H9 (cell line): ENCODE data around the gene MSLN. TPM values are rescaled to one million over a fixed set of nuclear protein-coding genes. Genes with fewer than 3 reads are reported as not detected.

Experiments
- DNase-seq: peaks from one replicate; pipeline ENCODE4 v3.0.0-alpha.2; 2017
- H2AFZ ChIP-seq: one replicate; pipeline ENCODE4 v1.6.1; 2013; ENCODE audit warnings: mild to moderate bottlenecking, low read length, control low read depth, moderate library complexity
- H2AK5ac ChIP-seq: 2 replicates; pipeline ENCODE4 v1.6.1; 2013; ENCODE audit warnings: low read length, control low read depth, mixed read lengths; ENCODE audit not compliant: insufficient read length
- H2BK120ac ChIP-seq: one replicate; pipeline ENCODE4 v1.6.1; 2013; ENCODE audit warnings: low read depth, mild to moderate bottlenecking, low read length, control low read depth, inconsistent platforms; ENCODE audit not compliant: poor library complexity, severe bottlenecking
- H2BK12ac ChIP-seq: 2 replicates; pipeline ENCODE4 v1.6.1; 2013; ENCODE audit warnings: low read length, control low read depth, mixed read lengths, low read depth; ENCODE audit not compliant: insufficient read length
- H2BK15ac ChIP-seq: 2 replicates; pipeline ENCODE4 v1.6.1; 2013; ENCODE audit warnings: low read depth, low read length, control low read depth
- H2BK20ac ChIP-seq: one replicate; pipeline ENCODE4 v1.6.1; 2013; ENCODE audit warnings: low read depth, mild to moderate bottlenecking, low read length, control low read depth, inconsistent platforms; ENCODE audit not compliant: poor library complexity, severe bottlenecking
- H2BK5ac ChIP-seq: 2 replicates; pipeline ENCODE4 v1.6.1; 2013; ENCODE audit warnings: low read length, control low read depth, mixed read lengths; ENCODE audit not compliant: insufficient read length
- H3K14ac ChIP-seq: 2 replicates; pipeline ENCODE4 v1.6.1; 2013; ENCODE audit warnings: low read length, control low read depth; ENCODE audit not compliant: insufficient read depth
- H3K18ac ChIP-seq: 2 replicates; pipeline ENCODE4 v1.6.1; 2013; ENCODE audit warnings: low read depth, mild to moderate bottlenecking, mixed read lengths, low read length, control low read depth; ENCODE audit not compliant: insufficient read length
- H3K23ac ChIP-seq: 2 replicates; pipeline ENCODE4 v1.6.1; 2013; ENCODE audit warnings: low read length, control low read depth, mixed read lengths, low read depth; ENCODE audit not compliant: insufficient read length
- H3K23me2 ChIP-seq: 2 replicates; pipeline ENCODE4 v1.6.1; 2013; ENCODE audit warnings: low read depth, mild to moderate bottlenecking, mixed read lengths, low read length, control low read depth; ENCODE audit not compliant: insufficient read length, poor library complexity, severe bottlenecking
- H3K27ac ChIP-seq: 2 replicates; pipeline ENCODE4 v1.5.1; 2013; ENCODE audit warnings: low read length, control low read depth, mixed read lengths, low read depth; ENCODE audit not compliant: insufficient read length
- H3K27me3 ChIP-seq: 2 replicates; pipeline ENCODE4 v1.6.1; 2013; ENCODE audit warnings: low read length, control low read depth, inconsistent platforms; ENCODE audit not compliant: insufficient read depth
- H3K4ac ChIP-seq: 2 replicates; pipeline ENCODE4 v1.6.1; 2013; ENCODE audit warnings: low read depth, mild to moderate bottlenecking, control low read depth, inconsistent platforms, low read length, moderate library complexity
- H3K4me1 ChIP-seq: 2 replicates; pipeline ENCODE4 v1.6.1; 2013; ENCODE audit warnings: low read length, control low read depth, inconsistent platforms; ENCODE audit not compliant: insufficient read depth
- H3K4me2 ChIP-seq: 2 replicates; pipeline ENCODE4 v1.6.1; 2013; ENCODE audit warnings: low read length, control low read depth, mixed read lengths; ENCODE audit not compliant: insufficient read length, insufficient read depth
- H3K56ac ChIP-seq: 2 replicates; pipeline ENCODE4 v1.6.1; 2013; ENCODE audit warnings: low read depth, mild to moderate bottlenecking, mixed read lengths, low read length, control low read depth; ENCODE audit not compliant: insufficient read length
- H3K79me1 ChIP-seq: 2 replicates; pipeline ENCODE4 v1.6.1; 2013; ENCODE audit warnings: low read depth, mild to moderate bottlenecking, moderate library complexity, low read length, control low read depth, inconsistent platforms; ENCODE audit not compliant: insufficient read depth, poor library complexity, severe bottlenecking
- H3K79me2 ChIP-seq: 2 replicates; pipeline ENCODE4 v1.6.1; 2013; ENCODE audit warnings: low read length, control low read depth, inconsistent platforms; ENCODE audit not compliant: insufficient read depth
- H3K9ac ChIP-seq: 2 replicates; pipeline ENCODE4 v1.6.1; 2013; ENCODE audit warnings: low read length, control low read depth, mixed read lengths; ENCODE audit not compliant: insufficient read length; ENCODE audit errors: extremely low read depth
- H3K9me3 ChIP-seq: one replicate; pipeline ENCODE4 v1.6.1; 2013; ENCODE audit warnings: low read depth, low read length, inconsistent platforms; ENCODE audit not compliant: control insufficient read depth
- H3T11ph ChIP-seq: one replicate; pipeline ENCODE4 v1.6.1; 2013; ENCODE audit warnings: mild to moderate bottlenecking, low read length, control low read depth, inconsistent platforms
- H4K20me1 ChIP-seq: one replicate; pipeline ENCODE4 v1.6.1; 2013; ENCODE audit not compliant: control insufficient read depth, insufficient read length, insufficient read depth
- H4K5ac ChIP-seq: 2 replicates; pipeline ENCODE4 v1.6.1; 2013; ENCODE audit warnings: low read depth, mild to moderate bottlenecking, mixed read lengths, low read length, control low read depth; ENCODE audit not compliant: insufficient read length
- H4K8ac ChIP-seq: replicated peaks from 2 replicates; pipeline ENCODE4 v1.6.1; 2013; ENCODE audit warnings: low read length, control low read depth, mixed read lengths, low read depth; ENCODE audit not compliant: insufficient read length
- H4K91ac ChIP-seq: 2 replicates; pipeline ENCODE4 v1.6.1; 2013; ENCODE audit warnings: low read depth, mild to moderate bottlenecking, moderate library complexity, mixed read lengths, low read length, control low read depth; ENCODE audit not compliant: insufficient read length
- H3K27ac Mint-ChIP-seq, 3 experiments: 2 replicates in 2 of 3; 3 replicates in 1 of 3; pipeline ENCODE4 v1.8.0; 2020 to 2021; ENCODE audit warnings: mixed read lengths in 3 of 3, mild to moderate bottlenecking in 1 of 3, moderate library complexity in 1 of 3
- H3K27me3 Mint-ChIP-seq: 2 replicates; pipeline ENCODE4 v1.8.0; 2021; ENCODE audit warnings: low read depth, mild to moderate bottlenecking, moderate library complexity, mixed read lengths
- H3K36me3 Mint-ChIP-seq, 3 experiments: 2 replicates in 2 of 3; 3 replicates in 1 of 3; pipeline ENCODE4 v1.8.0; 2020 to 2021; ENCODE audit warnings: low read depth in 3 of 3, mixed read lengths in 3 of 3; ENCODE audit not compliant: insufficient read depth in 1 of 3
- H3K4me1 Mint-ChIP-seq, 2 experiments: 2 replicates each; pipeline ENCODE4 v1.8.0; 2020; ENCODE audit warnings: mixed read lengths in 2 of 2
- H3K4me3 Mint-ChIP-seq, 2 experiments: 2 replicates in 1 of 2; 3 replicates in 1 of 2; pipeline ENCODE4 v1.8.0; 2020 to 2021; ENCODE audit warnings: mild to moderate bottlenecking in 2 of 2, mixed read lengths in 2 of 2, moderate library complexity in 1 of 2
- H3K9me3 Mint-ChIP-seq, 2 experiments: 2 replicates in 1 of 2; 3 replicates in 1 of 2; pipeline ENCODE4 v1.8.0; 2020; ENCODE audit warnings: mild to moderate bottlenecking in 2 of 2, mixed read lengths in 2 of 2, moderate library complexity in 1 of 2
- CTCF ChIP-seq: fragments of 200-600 bp; sonication (generic); conservative IDR thresholded peaks from 3 replicates; pipeline ENCODE4 v1.8.0; 2021; ENCODE audit warnings: antibody characterized with exemption, mild to moderate bottlenecking
- WGBS: extraction: QIAGEN DNeasy Blood & Tissue Kit; methylation state at CpG from one replicate; pipeline ENCODE4 v1.1.7; 2013; ENCODE audit warnings: missing lambda C conversion rate, low lambda C conversion rate, mixed read lengths; ENCODE audit not compliant: insufficient read length; ENCODE audit errors: extremely low coverage; 5-methylcytosine and 5-hydroxymethylcytosine counted together
- total RNA-seq: library from RNA; stranded (reverse); gene quantifications from 2 replicates; pipeline ENCODE4 v1.2.1, GENCODE V29; 2021

Gene MSLN
- total RNA-seq, 1 experiment from 2014 or later: 0.22 TPM

GRCh38 chr16:726438-727290 lies 33.9 kb upstream of the MSLN start, which contains the start of the genes CCDC78 and HAGHL:
CCDC78 (minus strand) TSS chr16:726443; CDS start chr16:726367, 76 bp downstream.
HAGHL (plus strand) TSS chr16:727106; CDS start chr16:727510, 404 bp downstream.
- H3K4me1 Mint-ChIP-seq: no peaks in the 10 kb centered on the region
- no peaks in the 10 kb centered on the region for H3K9me3 Mint-ChIP-seq
- H2AFZ ChIP-seq: no peak within 1 kb of the TSS
- no peak within 1 kb of the TSS for H2BK120ac ChIP-seq
- WGBS: no CpG with 5 or more reads among the region's 88 CpGs
- H2BK5ac ChIP-seq: no peak within 1 kb of the TSS
- H3K4me3 Mint-ChIP-seq: peak within 1 kb of the TSS; percentile 56 to 80
- no peak for TF ChIP-seq CTCF
- H3K27me3 Mint-ChIP-seq: peaks cover 14% of the 10 kb centered on the region
- H3K14ac ChIP-seq: peak within 1 kb of the TSS; percentile 35; the same call in 1 of the 2 replicates
- no peaks in the 10 kb centered on the region for H3K4me1 ChIP-seq
- no peak within 1 kb of the TSS for H2AK5ac ChIP-seq
- H4K91ac ChIP-seq: no peak within 1 kb of the TSS
- H4K5ac ChIP-seq: no peak within 1 kb of the TSS
- peaks cover 0 to 5% (median 3%) of the 10 kb centered on the region in 3 experiments; a peak in 1 of 7 replicates for H3K36me3 Mint-ChIP-seq
- peak within 1 kb of the TSS; percentile 53 for H3K18ac ChIP-seq
- H3K79me1 ChIP-seq: no peaks in the 10 kb centered on the region
- H4K8ac ChIP-seq: no peak within 1 kb of the TSS
- peaks cover 11% of the 10 kb centered on the region for H3K23me2 ChIP-seq
- no peaks in the 10 kb centered on the region for H3K9me3 ChIP-seq
- H3K4me2 ChIP-seq: peak within 1 kb of the TSS; percentile 87
- no peaks in the 10 kb centered on the region for H3K79me2 ChIP-seq
- H3K27me3 ChIP-seq: no peaks in the 10 kb centered on the region
- H3K27ac Mint-ChIP-seq: peak within 1 kb of the TSS in 1 of 3 experiments; percentile 15; a peak in 1 of 7 replicates
- H3T11ph ChIP-seq: no peak within 1 kb of the TSS
- H3K4ac ChIP-seq: no peak within 1 kb of the TSS
- no peak within 1 kb of the TSS for H3K23ac ChIP-seq
- no peak within 1 kb of the TSS for H2BK15ac ChIP-seq
- no peak within 1 kb of the TSS for H3K9ac ChIP-seq
- no peak within 1 kb of the TSS for H3K56ac ChIP-seq
- no peak within 1 kb of the TSS for H2BK12ac ChIP-seq
- H3K27ac ChIP-seq: no peak within 1 kb of the TSS
- no peaks in the 10 kb centered on the region for H4K20me1 ChIP-seq
- no peak within 1 kb of the TSS for H2BK20ac ChIP-seq
- peak; percentile 85 for DNase-seq
